GM19455 (cell line): ENCODE data around the gene LPP.

Experiments
- ATAC-seq: cut with Tn5 transposase; IDR thresholded peaks from one replicate; pipeline ENCODE4 v1.9.1; 2021; ENCODE audit not compliant: unreplicated experiment

The LPP gene

GRCh38 chr3:188812198-188812597 is 658.2 kb downstream of the LPP start:
- ATAC-seq: no peak

GRCh38 chr3:188814581-188814980 is 660.6 kb downstream of the LPP start:
- no peak for ATAC-seq

GRCh38 chr3:188817103-188817934 is 663.4 kb downstream of the LPP start:
- ATAC-seq: no peak

DNA sequence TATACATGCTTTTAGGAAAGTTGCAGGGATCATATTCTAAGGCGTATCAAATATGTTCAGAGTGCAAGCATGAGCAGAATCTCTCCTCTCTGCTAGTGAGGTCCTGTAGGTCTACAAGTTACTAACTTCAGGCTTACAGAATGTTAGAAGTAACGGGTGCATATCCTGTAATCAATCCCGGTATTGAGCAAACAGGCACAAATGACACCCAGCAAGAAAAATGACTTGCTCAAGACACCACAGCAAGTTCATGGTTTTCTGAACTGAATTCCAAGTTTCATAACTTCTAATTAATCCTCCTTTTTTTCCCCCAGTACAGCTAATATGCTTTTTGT is 663.9 kb downstream of the LPP start:
- no peak for ATAC-seq

GRCh38 chr3:188818282-188818681 is 664.3 kb downstream of the LPP start:
- no peak for ATAC-seq

DNA sequence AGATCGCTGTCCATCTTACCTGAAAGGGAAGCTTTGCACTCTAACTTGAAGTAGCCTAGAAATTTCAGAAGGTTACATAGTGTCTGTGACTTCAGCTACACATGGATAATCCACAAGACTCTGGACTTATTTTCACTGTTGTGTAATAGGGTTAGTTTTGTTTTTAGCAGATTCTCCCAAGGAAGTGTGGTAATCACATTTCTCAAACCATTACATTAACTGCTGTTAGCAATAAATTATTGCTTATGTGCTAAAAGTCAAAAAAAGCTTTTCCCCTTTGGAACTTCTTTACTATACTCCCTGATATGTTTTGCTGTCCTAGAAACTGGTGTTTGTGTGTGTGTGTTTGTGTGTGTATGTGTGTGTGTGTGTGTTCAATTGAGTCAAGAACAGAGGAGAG is 666.0 kb downstream of the LPP start:
- no peak for ATAC-seq

DNA sequence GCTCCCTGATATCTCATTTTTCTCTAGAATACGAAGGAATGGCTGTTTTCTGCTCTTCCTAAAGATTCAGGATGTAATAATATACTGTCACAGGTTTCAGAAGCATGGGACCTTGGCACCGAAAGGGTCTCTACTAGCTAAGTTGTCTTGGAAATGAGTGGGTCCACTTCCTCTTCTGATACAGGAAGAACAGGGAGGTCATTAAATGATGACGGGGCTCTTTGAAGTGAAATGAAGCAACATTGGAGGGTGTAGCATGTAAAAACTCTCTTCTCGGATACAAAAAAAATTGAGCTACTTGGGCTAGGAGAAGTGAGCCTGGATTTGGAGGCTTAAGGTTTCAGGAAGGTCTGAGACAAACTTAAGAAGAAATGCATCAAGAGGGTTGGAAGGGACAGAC is 668.0 kb downstream of the LPP start:
- no peak for ATAC-seq

DNA sequence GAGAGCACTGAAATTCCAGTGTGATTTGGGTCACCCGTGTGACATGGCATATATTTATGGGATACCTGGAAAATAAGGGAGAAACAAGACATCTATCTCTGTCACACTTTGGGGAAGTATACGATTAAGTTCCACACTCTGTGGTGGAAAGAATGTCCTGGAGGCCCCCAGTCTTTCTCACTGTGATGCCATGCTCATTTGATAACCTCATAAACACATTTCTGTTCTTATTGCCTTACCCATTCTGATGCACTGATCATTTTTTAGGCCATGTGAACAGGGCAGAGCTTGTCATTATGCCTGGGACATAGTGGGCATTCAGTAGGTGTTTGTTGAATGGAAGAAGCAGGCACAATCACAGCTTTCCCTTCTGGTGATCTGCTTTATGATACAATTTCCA is 668.5 kb downstream of the LPP start:
- no peak for ATAC-seq

DNA sequence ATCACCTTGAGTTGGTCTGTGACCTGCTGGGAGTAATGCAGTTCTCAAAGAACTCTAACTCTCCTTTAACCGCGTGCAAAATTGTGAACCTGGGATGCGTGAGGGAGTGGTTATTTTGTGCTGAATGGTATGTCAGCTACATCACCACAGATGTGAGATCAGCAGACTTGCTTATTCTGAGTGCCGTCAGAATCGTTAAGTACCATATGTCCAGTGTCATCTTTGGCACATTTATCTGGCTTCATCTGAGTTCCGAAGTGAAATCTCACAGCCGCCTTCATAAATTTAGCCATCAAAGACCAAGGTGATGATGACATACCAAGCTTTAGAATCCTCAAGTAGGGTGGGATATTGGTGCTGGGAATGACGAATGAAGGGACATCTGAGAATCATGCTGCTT is 670.6 kb downstream of the LPP start:
- ATAC-seq: no peak

GRCh38 chr3:188825901-188826300 is 671.9 kb downstream of the LPP start:
- ATAC-seq: no peak

DNA sequence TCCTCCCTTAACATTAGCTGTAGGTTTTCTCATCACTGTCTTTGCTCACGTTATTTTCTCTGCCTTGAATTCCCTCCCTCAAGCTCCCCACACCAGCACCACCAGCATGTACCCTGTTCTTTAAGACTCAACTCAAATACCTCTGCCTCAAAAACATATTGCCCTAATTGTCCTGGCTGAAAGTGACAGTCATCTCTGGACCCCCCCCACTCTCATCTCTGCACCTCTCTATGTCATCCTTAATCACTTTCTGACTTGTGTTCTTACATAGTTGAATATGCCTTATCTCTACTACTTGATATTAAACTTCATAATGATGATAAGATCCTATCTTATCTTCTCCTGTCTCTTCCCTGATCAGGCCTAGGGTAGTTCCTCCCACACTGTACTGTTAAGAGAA is 672.6 kb downstream of the LPP start:
- ATAC-seq: no peak

GRCh38 chr3:188827103-188827502 is 673.1 kb downstream of the LPP start:
- ATAC-seq: no peak

GRCh38 chr3:188827576-188827975 is 673.6 kb downstream of the LPP start:
- no peak for ATAC-seq

DNA sequence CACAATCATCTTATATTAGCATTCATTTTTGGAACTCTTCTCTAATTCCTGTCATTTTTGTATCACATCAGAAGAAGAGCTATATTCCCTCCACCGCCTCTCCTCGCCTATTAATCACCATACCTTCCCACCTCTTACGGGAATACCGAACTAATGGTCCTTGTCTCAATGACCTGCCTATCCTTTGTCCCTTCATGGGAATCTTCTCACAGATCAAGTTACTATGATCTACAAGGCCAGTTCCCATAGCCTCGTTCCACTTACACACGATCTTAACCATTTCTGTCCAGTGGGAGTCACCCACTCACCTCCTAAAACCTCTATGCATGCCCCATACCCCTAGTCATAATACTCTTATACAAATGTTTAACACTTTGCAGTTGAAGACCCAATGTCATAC is 675.2 kb downstream of the LPP start:
- ATAC-seq: no peak

GRCh38 chr3:188829576-188829975 is 675.6 kb downstream of the LPP start:
- no peak for ATAC-seq

DNA sequence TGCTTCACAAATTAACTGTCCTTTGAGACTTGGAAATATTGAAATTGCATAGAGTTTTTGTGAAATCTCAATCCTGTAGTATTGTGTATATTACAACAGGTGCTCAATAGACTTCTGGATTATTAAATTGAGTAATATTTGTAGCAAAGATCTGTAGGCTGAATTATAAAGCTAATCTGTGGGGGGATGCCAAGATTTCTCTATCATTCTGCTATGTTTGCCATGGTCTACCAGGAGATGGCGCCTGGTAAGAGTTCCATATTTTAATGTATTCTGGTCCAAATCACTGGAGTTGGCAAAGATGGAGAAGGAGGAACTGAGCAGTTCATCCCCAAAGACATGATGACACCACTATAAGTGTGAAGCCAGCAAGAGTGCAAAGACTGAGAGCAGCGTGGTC is 676.9 kb downstream of the LPP start:
- ATAC-seq: no peak

- ATAC-seq: no peak
These were observed 678.2 kb downstream of the LPP start for GRCh38 chr3:188832146-188832545.

DNA sequence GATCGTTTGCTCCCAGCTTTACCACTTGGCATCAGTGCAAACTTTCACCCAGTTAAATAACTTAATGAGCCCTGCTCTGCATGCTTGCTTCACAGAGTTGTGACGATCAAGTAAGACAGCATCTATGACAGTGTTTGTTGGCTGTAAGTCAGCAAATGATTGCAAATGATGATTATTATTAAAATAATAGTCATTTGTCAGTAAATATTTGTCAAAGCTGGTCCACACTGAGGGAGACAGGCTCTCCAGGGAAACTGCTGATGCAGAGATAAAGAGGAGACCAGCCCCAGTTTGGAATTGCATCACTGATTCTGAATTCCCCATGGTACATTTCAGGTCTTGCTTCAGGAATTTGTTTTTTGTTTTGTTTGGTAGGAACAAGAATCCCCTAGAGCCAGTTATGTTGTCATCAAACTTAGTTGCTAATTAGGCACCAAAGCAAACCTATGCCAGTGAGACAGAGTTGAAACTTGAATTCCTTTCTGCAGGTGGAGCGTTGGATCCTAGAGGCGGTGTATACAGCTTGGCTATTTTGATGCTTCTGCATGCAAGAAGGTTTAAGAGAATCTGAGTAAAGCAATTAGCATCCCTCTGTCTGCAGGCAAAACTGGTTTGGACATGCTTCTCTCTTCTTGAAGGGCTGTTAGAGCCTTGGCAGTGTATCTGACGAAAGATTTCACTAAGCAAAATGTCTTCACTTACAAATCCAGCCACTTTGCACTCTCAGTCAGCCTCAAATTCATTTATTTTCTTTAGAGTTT is 679.2 kb downstream of the LPP start:
- ATAC-seq: no peak

GRCh38 chr3:188834349-188834748 is 680.4 kb downstream of the LPP start:
- no peak for ATAC-seq

- ATAC-seq: no peak
These were observed 685.3 kb downstream of the LPP start for GRCh38 chr3:188839187-188839695.

GRCh38 chr3:188840290-188840689 is 686.3 kb downstream of the LPP start:
- no peak for ATAC-seq

- ATAC-seq: no peak
These were observed 687.9 kb downstream of the LPP start for GRCh38 chr3:188841906-188842305.
